Activated CD4-positive, alpha-beta T cell treated with anti-CD3 and anti-CD28 coated beads, Interleukin-2, amount 10 ng/mL, durations not matched to agents 7 days and 5 days (primary cell): ENCODE results near the gene LPIN2. TPM values are rescaled to one million over a fixed set of nuclear protein-coding genes. Genes with fewer than 3 reads are reported as not detected.

Experiments
- CTCF ChIA-PET: fragments of 350-600 bp; sonication (Branson Sonifier 250); formaldehyde crosslinking; loops from one replicate; lab custom pipeline; 2021; ENCODE audit warnings: antibody characterized with exemption; lab: Charles Lee
- POLR2A ChIA-PET: fragments of 350-600 bp; sonication (Branson Sonifier 250); formaldehyde crosslinking; loops from one replicate; lab custom pipeline; 2021; ENCODE audit warnings: antibody characterized with exemption; lab: Charles Lee
- DNase-seq: peaks from one replicate; pipeline ENCODE4 v3.0.0-alpha.2; 2020
- H3K27ac Mint-ChIP-seq: one replicate; pipeline ENCODE4 v1.8.0; 2021; ENCODE audit warnings: mild to moderate bottlenecking, moderate library complexity, mixed read lengths
- H3K27me3 Mint-ChIP-seq: one replicate; pipeline ENCODE4 v1.8.0; 2021; ENCODE audit warnings: mixed read lengths
- H3K36me3 Mint-ChIP-seq: one replicate; pipeline ENCODE4 v1.8.0; 2021; ENCODE audit warnings: low read depth, mixed read lengths
- H3K4me1 Mint-ChIP-seq: one replicate; pipeline ENCODE4 v1.8.0; 2021; ENCODE audit warnings: mixed read lengths
- H3K4me3 Mint-ChIP-seq: one replicate; pipeline ENCODE4 v1.8.0; 2021; ENCODE audit warnings: mild to moderate bottlenecking, moderate library complexity, mixed read lengths
- H3K9me3 Mint-ChIP-seq: one replicate; pipeline ENCODE4 v1.8.0; 2021; ENCODE audit warnings: mixed read lengths
- total RNA-seq, 2 experiments: library from RNA; stranded (reverse); gene quantifications; one replicate each; pipeline ENCODE4 v1.2.3, GENCODE V29; 2021

Gene LPIN2
- total RNA-seq, 2 experiments from 2014 or later: 99.6 to 106 TPM

GRCh38 chr18:2984703-2985261 is 28.2 kb downstream of the LPIN2 start:
- peaks cover 43% of the 10 kb centered on the region for H3K36me3 Mint-ChIP-seq
- H3K27me3 Mint-ChIP-seq: no peaks in the 10 kb centered on the region
- DNase-seq: no peak
- peak overlapping the region; percentile 63 for H3K27ac Mint-ChIP-seq
- POLR2A ChIA-PET: interaction anchor here (0.9 to 1.1 kb wide), 2 partner anchors 9 to 77 kb away, joined by 3 read pairs; no protein-coding TSS in a partner anchor
- CTCF ChIA-PET: interaction anchor here (0.6 to 2.7 kb wide), 18 partner anchors 7 to 263 kb away, joined by 3 to 26 read pairs (median 4); partner anchors contain the start of gene MYL12A
- H3K4me1 Mint-ChIP-seq: peaks cover 75% of the 10 kb centered on the region
- H3K9me3 Mint-ChIP-seq: peaks cover 2% of the 10 kb centered on the region
- H3K4me3 Mint-ChIP-seq: no peak overlapping the region

- Mint-ChIP-seq H3K9me3 (no peaks in the 10 kb centered on the region), H3K4me1 (peaks cover 77% of the 10 kb centered on the region), H3K27ac (peak overlapping the region; percentile 63), H3K36me3 (peaks cover 45% of the 10 kb centered on the region), H3K27me3 (no peaks in the 10 kb centered on the region), H3K4me3 (no peak overlapping the region)
- no peak for DNase-seq
- ChIA-PET POLR2A (no interaction called here), CTCF (interaction anchor here (1.4 kb wide), 1 partner anchor 10 kb away, joined by 6 read pairs; no protein-coding TSS in a partner anchor)
Measured at GRCh38 chr18:2984091-2984490, 28.9 kb downstream of the LPIN2 start.

- Mint-ChIP-seq H3K36me3 (peaks cover 47% of the 10 kb centered on the region), H3K4me3 (peak overlapping the region; percentile 82), H3K4me1 (peaks cover 77% of the 10 kb centered on the region), H3K27me3 (no peaks in the 10 kb centered on the region), H3K27ac (peak overlapping the region; percentile 89), H3K9me3 (no peaks in the 10 kb centered on the region)
- CTCF ChIA-PET: interaction anchor here (0.7 to 2.2 kb wide), 7 partner anchors 10 to 264 kb away, joined by 3 to 7 read pairs (median 4); no protein-coding TSS in a partner anchor
- DNase-seq: no peak
- POLR2A ChIA-PET: interaction anchor here (0.6 to 0.9 kb wide), 2 partner anchors 23 to 265 kb away, joined by 3 read pairs; no protein-coding TSS in a partner anchor
Measured at GRCh38 chr18:2983296-2983695, 29.6 kb downstream of the LPIN2 start.

GRCh38 chr18:2982452-2983269 is 30.3 kb downstream of the LPIN2 start:
- DNase-seq: peak; percentile 55
- CTCF ChIA-PET: interaction anchor here (0.6 to 2.2 kb wide), 10 partner anchors 9 to 264 kb away, joined by 3 to 7 read pairs (median 3); no protein-coding TSS in a partner anchor
- Mint-ChIP-seq H3K27ac (peak overlapping the region; percentile 89), H3K4me3 (peak overlapping the region; percentile 82), H3K27me3 (no peaks in the 10 kb centered on the region), H3K36me3 (peaks cover 49% of the 10 kb centered on the region), H3K4me1 (peaks cover 78% of the 10 kb centered on the region), H3K9me3 (no peaks in the 10 kb centered on the region)
- POLR2A ChIA-PET: interaction anchor here (0.6 to 1.1 kb wide), 3 partner anchors 22 to 265 kb away, joined by 3 read pairs; no protein-coding TSS in a partner anchor

- Mint-ChIP-seq H3K9me3 (no peaks in the 10 kb centered on the region), H3K36me3 (peaks cover 52% of the 10 kb centered on the region), H3K4me3 (peak overlapping the region; percentile 82), H3K27ac (peak overlapping the region; percentile 89), H3K27me3 (no peaks in the 10 kb centered on the region), H3K4me1 (peaks cover 78% of the 10 kb centered on the region)
- no peak for DNase-seq
- ChIA-PET POLR2A (interaction anchor here (1.1 kb wide), 1 partner anchor 22 kb away, joined by 3 read pairs; no protein-coding TSS in a partner anchor), CTCF (interaction anchor here (0.6 to 2.2 kb wide), 5 partner anchors 9 to 248 kb away, joined by 3 to 7 read pairs (median 3); no protein-coding TSS in a partner anchor)
Measured at GRCh38 chr18:2982022-2982421, 30.9 kb downstream of the LPIN2 start.

GRCh38 chr18:2981212-2981728 is 31.7 kb downstream of the LPIN2 start:
- POLR2A ChIA-PET: interaction anchor here (1.1 kb wide), 1 partner anchor 21 kb away, joined by 3 read pairs; no protein-coding TSS in a partner anchor
- Mint-ChIP-seq H3K27ac (peak overlapping the region; percentile 89), H3K4me3 (peak overlapping the region; percentile 82), H3K27me3 (no peaks in the 10 kb centered on the region), H3K36me3 (peaks cover 58% of the 10 kb centered on the region), H3K9me3 (no peaks in the 10 kb centered on the region), H3K4me1 (peaks cover 78% of the 10 kb centered on the region)
- CTCF ChIA-PET: interaction anchor here (1.3 to 3.0 kb wide), 4 partner anchors 8 to 81 kb away, joined by 3 to 21 read pairs (median 8); no protein-coding TSS in a partner anchor
- DNase-seq: no peak

GRCh38 chr18:2979871-2980790 is 32.8 kb downstream of the LPIN2 start:
- peak overlapping the region; percentile 89 for H3K27ac Mint-ChIP-seq
- ChIA-PET POLR2A (interaction anchor here (0.6 to 1.1 kb wide), 2 partner anchors 9 to 20 kb away, joined by 3 to 7 read pairs; no protein-coding TSS in a partner anchor), CTCF (interaction anchor here (0.8 to 5.3 kb wide), 8 partner anchors 8 to 82 kb away, joined by 3 to 22 read pairs (median 6); no protein-coding TSS in a partner anchor)
- H3K36me3 Mint-ChIP-seq: peaks cover 67% of the 10 kb centered on the region
- DNase-seq: no peak
- no peaks in the 10 kb centered on the region for H3K9me3 Mint-ChIP-seq
- peak overlapping the region; percentile 82 for H3K4me3 Mint-ChIP-seq
- no peaks in the 10 kb centered on the region for H3K27me3 Mint-ChIP-seq
- H3K4me1 Mint-ChIP-seq: peaks cover 76% of the 10 kb centered on the region

GRCh38 chr18:2979129-2979528 is 33.8 kb downstream of the LPIN2 start:
- H3K4me1 Mint-ChIP-seq: peaks cover 74% of the 10 kb centered on the region
- no peak for DNase-seq
- peak overlapping the region; percentile 82 for H3K4me3 Mint-ChIP-seq
- ChIA-PET POLR2A (no interaction called here), CTCF (interaction anchor here (0.6 to 5.3 kb wide), 7 partner anchors 8 to 80 kb away, joined by 3 to 22 read pairs (median 10); no protein-coding TSS in a partner anchor)
- H3K27ac Mint-ChIP-seq: peak overlapping the region; percentile 89
- H3K9me3 Mint-ChIP-seq: no peaks in the 10 kb centered on the region
- no peaks in the 10 kb centered on the region for H3K27me3 Mint-ChIP-seq
- H3K36me3 Mint-ChIP-seq: peaks cover 71% of the 10 kb centered on the region

- H3K9me3 Mint-ChIP-seq: no peaks in the 10 kb centered on the region
- POLR2A ChIA-PET: no interaction called here
Measured at GRCh38 chr18:2978661-2979106, 34.3 kb downstream of the LPIN2 start.

GRCh38 chr18:2978208-2978607 is 34.7 kb downstream of the LPIN2 start:
- H3K27me3 Mint-ChIP-seq: no peaks in the 10 kb centered on the region
- H3K36me3 Mint-ChIP-seq: peaks cover 75% of the 10 kb centered on the region
- POLR2A ChIA-PET: no interaction called here
- H3K9me3 Mint-ChIP-seq: no peaks in the 10 kb centered on the region
- no peak for DNase-seq
- H3K4me3 Mint-ChIP-seq: peak overlapping the region; percentile 82
- peak overlapping the region; percentile 89 for H3K27ac Mint-ChIP-seq
- CTCF ChIA-PET: interaction anchor here (1.8 to 5.3 kb wide), 5 partner anchors 10 to 268 kb away, joined by 9 to 22 read pairs (median 21); no protein-coding TSS in a partner anchor
- H3K4me1 Mint-ChIP-seq: peaks cover 74% of the 10 kb centered on the region

More at GRCh38 chr18:2978661-2979106, 34.3 kb downstream of the LPIN2 start:
- Mint-ChIP-seq H3K4me3 (peak overlapping the region; percentile 82), H3K27ac (peak overlapping the region; percentile 89), H3K27me3 (no peaks in the 10 kb centered on the region), H3K4me1 (peaks cover 72% of the 10 kb centered on the region), H3K36me3 (peaks cover 71% of the 10 kb centered on the region)
- CTCF ChIA-PET: interaction anchor here (0.6 to 5.3 kb wide), 7 partner anchors 7 to 81 kb away, joined by 3 to 22 read pairs (median 10); no protein-coding TSS in a partner anchor
- DNase-seq: no peak
